HG03060 (cell line): ENCODE data around the gene C22orf39.
"Not testable (repeated sequence)": the region's sequence is repeated elsewhere in the genome, so short reads cannot be mapped to it uniquely, and the experiment has no call there.

Experiments
- ATAC-seq: cut with Tn5 transposase; IDR thresholded peaks from one replicate; pipeline ENCODE4 v1.9.1; 2021; ENCODE audit warnings: low read depth, moderate number of reproducible peaks; ENCODE audit not compliant: unreplicated experiment

The C22orf39 gene

DNA sequence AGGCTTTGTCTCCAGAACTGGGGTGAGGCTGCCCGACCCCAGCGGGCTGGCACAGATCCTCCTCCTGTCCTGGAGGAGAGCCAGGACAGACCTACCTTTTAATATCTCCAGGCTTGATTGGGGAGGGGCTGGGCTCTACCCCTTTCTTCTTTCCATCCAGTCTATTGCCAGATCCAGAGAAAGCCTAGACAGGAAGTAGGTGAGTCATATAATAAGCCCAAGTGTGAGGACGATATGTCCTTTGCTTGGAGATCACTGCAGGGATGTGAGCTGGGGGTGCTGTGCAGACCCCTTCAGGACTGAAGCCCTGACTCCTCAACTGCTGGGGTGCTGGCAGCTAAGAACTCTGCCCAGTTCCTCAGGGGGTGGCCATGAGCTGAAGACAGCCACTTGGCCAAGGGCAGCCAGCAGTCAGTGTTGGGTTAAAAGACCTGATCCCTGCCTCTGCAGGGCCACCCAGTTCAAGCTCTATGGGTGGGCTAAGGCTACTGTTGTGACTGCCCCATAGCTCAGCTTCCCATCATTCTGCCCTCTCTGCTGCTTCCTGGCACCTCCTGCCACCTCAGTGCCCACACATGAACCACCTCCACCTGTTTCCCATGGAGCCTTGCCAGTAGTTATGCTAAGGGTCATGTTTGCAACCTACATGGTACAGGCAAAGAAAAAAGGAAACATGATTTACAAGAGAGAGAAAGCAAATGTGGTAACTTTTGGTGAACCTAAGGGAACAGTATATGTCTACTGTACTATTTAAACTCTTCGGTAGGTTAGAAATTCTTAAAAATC is 8.3 kb upstream of the C22orf39 start:
- no peak for ATAC-seq

DNA sequence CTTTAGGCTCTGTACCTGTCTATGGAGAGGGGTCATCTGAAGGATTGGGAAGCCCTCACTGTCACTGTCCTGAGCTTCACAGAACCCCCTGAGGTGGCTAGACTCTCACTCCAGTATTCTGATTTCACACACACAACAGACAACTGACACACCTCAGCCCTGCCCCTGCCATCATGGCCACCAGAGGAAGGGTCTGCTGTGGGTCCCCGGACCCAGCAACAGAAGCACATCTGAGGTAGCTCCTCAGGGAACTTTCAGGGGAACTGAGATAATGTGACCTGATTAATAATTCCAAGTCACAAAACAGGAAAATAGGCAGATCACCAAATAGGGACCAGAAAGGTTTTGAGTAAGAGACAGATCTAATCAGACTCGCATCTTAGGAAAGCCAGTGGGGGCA is 7.5 kb upstream of the C22orf39 start:
- no peak for ATAC-seq

DNA sequence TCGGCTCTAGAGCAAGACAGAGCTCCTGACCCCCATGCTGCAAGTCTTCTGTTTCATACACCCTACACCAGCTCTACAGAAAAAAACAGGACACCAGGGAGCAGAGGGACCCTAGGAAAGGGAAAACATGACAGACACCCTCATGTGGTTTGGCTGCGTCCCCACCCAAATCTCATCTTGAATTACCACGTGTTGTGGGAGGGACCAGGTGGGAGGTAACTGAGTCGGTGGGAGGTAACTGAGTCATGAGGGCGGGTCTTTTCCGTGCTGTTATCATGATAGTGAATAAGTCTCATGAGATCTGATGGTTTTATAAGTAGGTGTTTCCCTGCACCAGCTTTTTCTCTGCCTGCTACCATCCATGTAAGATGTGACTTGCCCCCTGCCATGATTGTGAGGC is 6.6 kb upstream of the C22orf39 start:
- no peak for ATAC-seq

DNA sequence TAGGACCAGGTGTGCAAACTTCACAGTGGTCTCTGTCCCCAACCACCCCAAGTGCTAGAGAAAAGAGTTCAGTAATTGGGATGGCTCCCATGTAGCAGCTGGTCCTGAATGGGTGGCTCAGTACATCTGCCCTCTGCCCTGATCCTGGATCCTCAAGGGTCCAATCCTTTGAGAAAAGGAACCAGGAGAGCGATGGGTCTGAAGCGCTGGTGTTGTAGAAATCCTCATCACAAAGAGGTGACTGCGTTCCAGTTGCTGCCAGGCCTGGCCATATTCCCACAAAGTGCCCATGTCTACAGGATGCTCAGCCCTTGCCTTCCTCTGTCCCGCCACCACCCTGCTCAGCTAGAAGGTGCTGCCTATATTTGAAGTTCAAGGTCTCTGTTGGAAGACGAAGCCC is 6.2 kb upstream of the C22orf39 start:
- no peak for ATAC-seq

DNA sequence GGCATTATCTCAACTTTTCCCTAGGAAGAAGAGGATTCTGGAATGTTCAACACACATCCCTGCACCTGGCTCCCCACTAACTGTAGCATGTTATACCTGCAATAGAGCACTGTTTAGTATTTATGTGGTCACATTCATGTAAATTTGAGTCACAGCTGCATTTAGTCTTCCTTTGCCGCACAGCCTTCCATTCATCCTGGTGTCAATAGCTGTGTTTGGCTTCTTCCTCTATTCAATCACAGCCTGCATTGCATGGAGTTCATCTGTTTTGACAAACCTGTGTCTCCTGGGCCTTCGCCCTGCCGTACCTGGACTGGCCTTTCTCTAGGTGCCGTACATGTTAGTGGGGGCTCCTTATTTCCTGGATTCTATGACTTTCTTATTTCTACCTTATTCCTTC is 4.1 kb upstream of the C22orf39 start:
- no peak for ATAC-seq

DNA sequence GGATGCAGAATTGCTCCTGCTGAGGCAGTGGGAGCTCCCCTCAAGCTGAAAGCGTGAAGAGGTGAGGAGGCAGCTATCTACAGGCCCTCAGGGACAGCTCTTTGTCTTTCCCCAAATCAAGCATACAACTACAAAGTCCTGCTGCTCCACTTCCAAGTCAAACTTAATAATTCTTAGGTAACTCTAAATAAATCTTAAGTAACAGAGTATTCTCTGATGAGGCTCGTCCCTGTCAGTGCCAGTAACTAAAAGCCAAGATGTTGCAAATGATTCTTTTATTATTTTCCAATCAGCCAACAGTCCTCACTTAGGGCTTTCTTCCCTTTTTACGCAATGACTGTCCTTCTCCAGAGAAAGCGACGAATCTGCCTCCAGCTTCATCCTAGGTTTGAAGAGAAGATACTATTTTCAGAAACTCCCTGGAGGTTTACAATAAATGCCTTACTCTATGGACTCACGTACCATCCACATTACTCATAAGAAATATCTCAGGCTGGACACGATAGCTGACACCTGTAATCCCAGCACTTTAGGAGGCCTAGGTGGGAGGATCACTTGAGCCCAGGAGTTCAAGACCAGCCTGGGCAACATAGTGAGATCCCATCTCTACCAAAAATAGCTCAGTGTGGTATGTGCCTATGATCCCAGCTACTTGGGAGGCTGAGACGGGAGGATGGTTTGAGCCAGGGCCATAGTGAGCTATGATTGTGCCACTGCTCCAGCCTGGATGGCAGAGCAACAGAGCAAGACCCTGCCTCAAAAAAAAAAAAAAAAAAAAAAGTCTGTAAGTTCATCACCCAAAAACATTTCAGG is 3.1 kb upstream of the C22orf39 start:
- ATAC-seq = no peak

DNA sequence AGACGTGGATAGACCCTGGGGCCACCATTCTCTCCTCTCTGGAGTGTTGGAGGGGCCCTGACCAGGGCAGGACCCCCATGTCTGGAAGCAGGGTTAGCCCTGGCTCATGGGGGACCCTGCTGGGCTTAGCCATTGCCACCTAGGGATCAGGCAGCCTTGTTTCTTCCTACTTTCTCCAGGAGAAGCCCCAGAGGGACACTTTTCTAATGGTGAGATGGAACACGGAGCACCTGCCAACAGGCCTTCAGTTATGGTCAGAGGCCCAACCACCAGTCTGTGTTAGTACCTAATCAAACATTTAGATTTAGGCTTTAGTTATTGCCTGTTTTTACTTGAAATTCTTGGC is 1.9 kb upstream of the C22orf39 start:
- ATAC-seq = no peak

DNA sequence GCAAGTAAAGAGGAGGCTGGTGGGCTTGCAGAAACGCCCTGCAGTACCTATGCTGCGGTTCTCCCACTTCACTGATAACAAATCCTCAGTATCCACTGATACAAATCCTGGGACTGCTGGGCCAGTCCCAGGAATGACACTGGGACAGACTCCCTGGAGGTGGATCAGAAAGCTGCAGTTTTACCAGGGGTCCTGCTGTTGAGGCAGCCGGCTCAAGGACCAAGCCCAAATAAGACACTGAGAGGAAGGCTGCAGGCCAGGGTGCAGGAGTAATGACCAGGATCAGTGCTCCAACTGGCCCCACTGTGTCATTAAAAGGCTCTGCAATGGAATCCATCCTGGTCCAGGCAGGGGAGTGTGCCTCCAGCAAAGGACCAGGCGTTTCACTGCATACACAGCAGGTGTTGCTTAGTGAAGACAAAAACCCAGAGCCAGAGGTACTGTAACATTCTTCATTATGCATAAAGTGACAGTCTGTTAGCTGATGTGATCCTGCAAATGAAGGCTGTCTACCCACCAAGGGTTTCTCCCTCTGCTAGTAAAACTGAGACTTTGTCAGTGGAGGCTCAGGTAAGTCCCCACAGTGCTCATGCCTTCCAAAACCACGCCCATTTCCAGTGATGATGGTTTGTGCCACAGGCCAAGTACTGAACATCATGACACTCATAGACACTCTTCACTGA is 1.4 kb upstream of the C22orf39 start:
- no peak for ATAC-seq

DNA sequence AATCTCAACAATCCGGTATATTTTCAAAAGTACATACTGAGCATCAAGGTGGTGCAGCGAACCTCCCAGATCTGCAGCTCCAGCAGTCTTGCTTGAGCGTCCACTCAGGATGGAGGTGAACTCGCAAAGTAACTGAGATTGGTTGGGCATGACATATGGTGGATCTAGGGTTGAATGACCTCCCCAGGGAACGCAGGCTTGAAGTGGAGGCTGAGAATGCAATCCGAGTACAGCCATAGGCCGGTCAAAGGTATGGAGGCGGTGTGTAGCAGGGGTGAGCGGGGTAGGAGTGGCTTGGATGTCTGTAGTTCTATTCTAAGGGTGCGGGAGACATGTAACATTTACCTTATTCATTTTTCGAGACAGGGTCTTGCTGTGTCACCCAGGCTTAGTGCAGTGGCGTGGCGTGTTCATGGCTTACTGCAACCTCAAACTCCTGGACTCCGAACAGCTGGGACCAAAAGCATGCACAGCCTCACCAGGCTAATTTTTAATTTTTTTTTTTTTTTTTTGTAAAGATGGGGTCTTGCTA is 631 bp upstream of the C22orf39 start:
- no peak for ATAC-seq

DNA sequence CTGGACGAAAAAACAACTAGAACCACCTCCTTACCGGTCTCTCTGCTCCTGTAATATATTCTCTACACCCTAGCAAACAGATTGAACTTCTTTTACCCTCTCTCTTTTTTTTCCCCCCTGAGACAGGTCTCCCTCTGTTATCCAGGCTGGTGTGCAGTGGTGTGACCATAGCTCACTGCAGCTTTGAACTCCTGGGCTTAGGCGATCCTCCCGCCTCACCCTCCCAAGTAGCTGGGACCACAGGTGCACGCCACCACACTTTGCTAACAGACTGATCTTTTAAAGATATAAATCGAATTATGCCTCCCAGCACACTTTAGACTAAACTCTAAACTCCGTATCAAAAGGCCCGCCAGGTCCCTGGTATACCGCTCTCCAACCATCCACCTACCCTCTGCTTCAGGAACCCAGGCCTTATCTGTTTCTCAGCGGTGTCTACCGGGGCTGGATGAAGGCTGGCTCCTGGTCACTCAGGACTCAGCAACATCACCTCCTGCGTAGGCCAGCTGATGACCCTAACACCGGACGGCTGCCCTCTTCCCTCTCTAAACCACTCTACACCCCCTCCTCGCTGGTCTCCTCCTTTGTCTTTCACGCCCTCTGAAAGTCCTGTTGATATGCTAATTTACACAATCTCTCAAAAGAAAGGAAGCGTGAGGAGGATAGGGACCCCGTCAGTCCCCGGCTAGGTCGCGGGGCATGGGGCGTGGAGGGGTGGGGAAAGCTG is 745 bp downstream of the C22orf39 start:
- no peak for ATAC-seq

DNA sequence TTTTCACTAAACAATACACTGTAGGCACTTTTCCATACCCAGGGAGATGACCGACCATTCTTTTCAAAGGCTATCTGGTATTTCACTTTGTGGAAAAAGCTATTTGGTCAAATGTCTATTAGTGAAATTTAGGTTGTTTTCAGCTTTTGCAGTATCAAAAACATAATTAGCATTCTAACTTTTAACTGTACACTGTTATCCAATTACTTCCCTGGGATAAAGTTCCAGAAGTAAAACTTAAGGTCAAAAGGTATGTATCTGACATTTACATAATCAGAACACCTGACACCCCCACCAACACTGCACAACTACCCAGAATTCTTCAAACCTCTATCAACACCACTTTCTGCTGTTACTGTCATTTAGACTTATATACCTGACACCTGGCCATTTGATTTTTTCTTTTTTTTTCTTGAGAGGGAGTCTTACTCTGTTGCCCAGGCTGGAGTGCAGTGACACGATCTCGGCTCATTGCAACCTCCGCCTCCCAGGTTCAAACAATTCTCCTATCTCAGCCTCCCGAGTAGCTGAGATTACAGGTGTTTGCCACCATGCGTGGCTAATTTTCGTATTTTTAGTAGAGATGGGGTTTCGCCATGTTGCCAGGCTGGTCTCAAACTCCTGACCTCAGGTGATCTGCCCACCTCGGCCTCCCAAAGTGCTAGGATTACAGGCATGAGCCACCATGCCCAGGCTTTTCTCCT is 2.1 kb downstream of the C22orf39 start:
- not testable (repeated sequence) for ATAC-seq

DNA sequence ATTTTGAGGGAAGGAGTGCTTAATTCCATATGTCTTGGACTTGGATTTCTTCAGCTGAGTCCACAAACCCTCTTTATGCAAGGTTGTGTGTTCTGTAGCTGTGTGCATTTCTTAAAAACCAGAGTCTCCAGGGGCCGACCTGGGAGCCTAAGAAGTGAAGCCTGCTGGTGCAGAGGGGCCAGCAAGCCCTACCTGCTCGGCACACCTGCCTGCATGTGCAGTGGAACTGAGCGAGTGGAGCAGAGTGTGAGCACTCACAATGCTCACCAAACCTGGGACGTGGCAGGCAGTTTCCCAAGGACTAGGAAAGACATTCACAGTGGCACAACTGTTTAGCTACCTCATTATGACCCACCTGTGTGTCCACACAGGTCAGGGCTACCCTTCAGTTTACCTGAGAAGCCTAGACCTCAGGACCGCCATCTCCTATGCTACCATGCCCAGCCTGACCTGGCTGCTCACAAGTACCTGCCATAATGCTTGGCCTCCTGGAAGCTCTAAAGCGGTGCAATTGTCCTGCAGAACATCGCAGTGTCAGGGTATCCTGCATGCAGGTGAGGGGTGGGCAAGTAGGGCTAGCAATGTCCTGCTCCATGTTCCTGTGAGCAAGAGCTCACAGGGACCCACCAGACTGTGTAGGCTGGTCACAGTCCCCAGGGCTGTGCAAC is 3.8 kb downstream of the C22orf39 start:
- ATAC-seq = no peak

DNA sequence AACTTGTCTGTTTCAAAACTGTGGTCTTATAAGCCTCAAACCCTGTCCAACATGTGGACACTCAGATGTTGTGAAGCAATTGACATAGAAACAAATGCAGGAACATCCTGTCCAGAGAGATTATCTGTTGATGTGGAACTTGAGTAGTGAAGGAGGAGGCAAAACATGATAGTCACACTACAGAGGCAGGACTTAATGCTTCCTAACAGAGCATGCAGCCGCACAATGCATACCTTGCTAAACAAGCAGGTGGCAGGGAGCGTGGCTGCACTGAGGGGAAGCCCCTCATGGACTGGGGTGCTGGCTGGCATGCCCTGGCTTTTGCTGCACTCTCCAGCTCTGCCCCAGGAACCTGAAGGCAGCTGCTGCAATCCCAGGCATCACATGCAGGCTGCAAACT is 5.3 kb downstream of the C22orf39 start:
- ATAC-seq = no peak

DNA sequence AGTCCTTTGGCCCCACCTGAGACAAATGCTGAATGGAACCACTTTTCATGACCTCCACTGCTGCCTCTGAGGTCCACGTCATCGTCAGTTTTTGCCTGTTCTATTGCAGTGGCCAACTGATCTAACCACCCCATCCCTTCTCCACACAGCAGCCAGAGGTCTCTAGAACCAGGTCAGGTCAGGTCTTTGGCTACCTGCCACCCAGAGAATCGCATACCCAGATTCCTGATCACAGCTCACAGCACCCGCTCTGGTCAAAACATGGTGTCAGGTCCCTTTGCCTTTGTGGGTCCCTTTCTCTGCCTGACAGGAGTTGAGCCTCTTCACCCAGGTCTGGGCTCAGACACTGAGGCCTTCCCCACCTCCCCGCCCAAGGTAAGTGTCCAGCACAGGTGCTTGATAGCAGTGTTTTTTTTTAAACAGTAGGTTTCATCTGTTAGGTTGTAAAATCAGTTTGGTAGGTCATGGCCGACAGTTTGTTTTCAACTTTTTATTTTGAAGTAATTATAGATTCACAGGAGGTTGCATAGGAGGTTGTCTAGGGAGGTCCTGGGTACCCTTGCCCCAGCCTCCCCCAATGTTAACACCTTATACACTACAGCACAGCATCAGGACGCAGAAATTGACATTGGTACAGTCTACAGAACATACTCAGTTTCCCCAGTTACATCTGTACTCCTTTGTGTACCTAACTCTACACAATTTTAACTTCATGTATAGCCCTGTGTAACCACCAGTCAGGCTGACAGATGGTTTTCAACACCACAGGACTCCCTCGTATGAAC is 6.9 kb downstream of the C22orf39 start:
- ATAC-seq = no peak

DNA sequence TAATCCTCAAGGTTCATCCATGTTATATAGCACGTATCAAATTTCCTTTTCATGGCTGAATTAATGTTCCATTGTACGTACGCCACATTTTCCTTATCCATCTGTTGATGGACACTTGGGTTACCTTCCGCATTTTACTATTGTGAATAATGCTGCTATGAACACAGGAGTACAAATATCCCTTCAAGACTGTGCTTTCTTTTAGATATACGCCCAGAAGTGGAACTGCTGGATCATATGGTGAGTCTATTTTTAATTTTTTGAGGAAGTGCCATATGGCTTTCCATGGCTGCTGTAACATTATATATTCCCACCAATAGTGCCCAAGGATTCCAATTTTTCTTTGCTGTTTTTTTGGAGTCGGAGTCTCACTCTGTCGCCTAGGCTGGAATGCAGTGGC is 9.2 kb downstream of the C22orf39 start:
- ATAC-seq = no peak

DNA sequence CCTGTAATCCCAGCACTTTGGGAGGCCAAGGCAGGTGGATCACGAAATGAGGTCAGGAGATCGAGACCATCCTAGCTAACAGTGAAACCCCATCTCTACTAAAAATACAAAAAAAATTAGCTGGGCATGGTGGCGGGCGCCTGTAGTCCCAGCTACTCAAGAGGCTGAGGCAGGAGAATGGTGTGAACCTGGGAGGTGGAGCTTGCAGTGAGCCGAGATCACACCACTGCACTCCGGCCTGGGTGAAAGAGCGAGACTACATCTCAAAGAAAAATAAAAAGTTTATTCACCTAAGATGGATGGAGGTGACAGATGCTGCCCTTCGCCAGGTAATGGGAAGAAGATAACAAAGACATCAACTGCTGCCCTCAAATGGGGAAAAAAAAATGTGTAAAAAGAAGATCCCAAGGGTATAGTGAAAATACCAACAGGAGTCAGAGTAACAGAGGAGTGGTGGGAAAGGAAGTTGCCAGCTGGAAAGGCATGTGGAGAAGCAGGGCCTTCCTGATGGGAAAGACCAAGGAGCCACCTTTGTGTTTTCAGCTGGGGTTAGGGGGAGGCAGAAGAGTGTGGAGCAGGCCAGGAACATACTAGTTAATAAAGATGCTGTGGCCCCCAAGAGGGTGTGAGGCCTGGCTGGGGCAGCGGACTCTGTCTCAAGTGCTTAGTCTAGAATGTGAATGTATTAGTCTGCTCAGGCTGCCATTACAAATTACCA is 10.9 kb downstream of the C22orf39 start:
- not testable (repeated sequence) for ATAC-seq

DNA sequence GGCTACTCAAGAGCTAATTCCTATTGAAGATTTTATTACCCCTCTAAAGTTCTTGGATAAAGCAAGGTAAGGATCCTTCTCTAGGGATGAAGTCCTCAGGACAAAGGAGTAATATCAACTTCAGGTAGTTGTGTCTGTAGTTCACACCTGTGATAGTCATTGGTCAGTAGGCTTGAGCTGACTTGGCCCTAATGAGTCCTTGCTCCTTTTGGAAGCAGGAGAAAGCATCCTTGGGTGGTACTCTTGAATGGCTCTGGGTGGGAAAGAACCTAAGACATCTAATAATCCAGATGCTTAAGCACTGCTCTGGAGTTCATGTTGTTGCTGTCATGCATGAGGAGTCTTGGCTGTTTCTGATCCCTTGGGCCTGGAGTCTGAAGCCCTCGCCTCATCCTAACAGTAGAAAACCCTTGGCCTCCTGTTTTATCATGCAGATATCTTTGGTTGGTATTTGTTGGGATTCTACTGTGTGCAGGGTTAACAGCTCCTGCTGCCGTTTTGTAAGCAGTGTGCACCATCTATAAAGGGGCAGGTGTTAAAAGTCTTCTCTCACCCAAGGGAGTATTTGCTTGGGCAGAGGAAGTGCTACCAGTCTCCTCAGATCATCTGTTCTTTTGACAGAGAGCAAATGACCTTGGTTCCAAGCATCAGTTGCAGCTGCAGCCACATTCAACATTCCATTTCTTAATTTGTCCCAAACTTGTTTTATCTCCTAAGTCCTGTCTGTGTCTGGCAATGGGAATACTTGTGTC is 12.5 kb downstream of the C22orf39 start:
- no peak for ATAC-seq
